A549 (cell line): Measurements from ENCODE around the gene ATG101. TPM values are rescaled to one million over a fixed set of nuclear protein-coding genes. Genes with fewer than 3 reads are reported as not detected.
A peak's percentile ranks its signal among the peaks of the same experiment; 100 is the strongest.

ENCODE experiments used
- ATAC-seq, 2 experiments: fragments of 200-7000 bp in 1 of 2; fragments of >200 bp in 1 of 2; cut with Nextera tagmentation in 1 of 2; cut with Tn5 transposase in 1 of 2; 3 replicates each; pipeline versions ENCODE4 v1.8.0 to v1.9.1; 2018 to 2020; ENCODE audit warnings: mild to moderate bottlenecking in 1 of 2, moderate library complexity in 1 of 2
- CTCF ChIA-PET: fragments of 300-600 bp; sonication (Branson Sonifier 250); formaldehyde crosslinking; extraction: SDS; loops from one replicate; lab custom pipeline; 2021; ENCODE audit warnings: antibody characterized with exemption, inconsistent platforms; lab: Yijun Ruan, JAX
- POLR2A ChIA-PET: fragments of 350-600 bp; formaldehyde crosslinking; extraction: SDS; loops from one replicate; lab custom pipeline; 2021; ENCODE audit warnings: antibody characterized with exemption, inconsistent platforms; lab: Yijun Ruan, JAX
- DNase-seq, 2 experiments: peaks; one replicate each; pipeline versions ENCODE4 v3.0.0 to v3.0.0-alpha.2; 2011 to 2016; ENCODE audit warnings: low read depth in 1 of 2, low spot score in 1 of 2
- FAIRE-seq: peaks from 2 replicates; lab custom pipeline; 2011; peaks lifted over from hg19 to GRCh38; lab: Jason Lieb, UNC
- H3K27ac ChIP-seq, 2 experiments: fragments of >200 bp; sonication (Bioruptor Twin); formaldehyde crosslinking; 3 replicates each; pipeline ENCODE4 v1.5.1; 2016 to 2017
- H3K4me1 ChIP-seq: fragments of >200 bp; sonication (Bioruptor Twin); formaldehyde crosslinking; 3 replicates; pipeline ENCODE4 v1.6.1; 2016
- H3K4me2 ChIP-seq: fragments of >200 bp; sonication (Bioruptor Twin); formaldehyde crosslinking; 3 replicates; pipeline ENCODE4 v1.6.1; 2016
- H3K4me3 ChIP-seq: fragments of >200 bp; sonication (Bioruptor Twin); formaldehyde crosslinking; 3 replicates; pipeline ENCODE4 v1.5.1; 2016
- H3K9me3 ChIP-seq: fragments of >200 bp; sonication (Bioruptor Twin); formaldehyde crosslinking; 3 replicates; pipeline ENCODE4 v1.6.1; 2016
- ATOH8 ChIP-seq: fragments of 250-450 bp; sonication (Bioruptor Pico); IDR thresholded peaks from 2 replicates; pipeline ENCODE4 v1.5.0; 2020; ENCODE audit warnings: low read depth, mild to moderate bottlenecking, moderate library complexity
- BCL3 ChIP-seq: fragments of >200 bp; sonication (Bioruptor Twin); formaldehyde crosslinking; IDR thresholded peaks from 3 replicates; pipeline ENCODE4 v1.6.1; 2016
- BHLHE40 ChIP-seq: IDR thresholded peaks from 2 replicates; pipeline ENCODE4 v1.6.1; 2012; ENCODE audit warnings: low read depth, low read length, inconsistent platforms
- CEBPB ChIP-seq, 2 experiments: fragments of >200 bp in 1 of 2; sonication (Bioruptor Twin) in 1 of 2; formaldehyde crosslinking in 1 of 2; IDR thresholded peaks; 2 replicates each; pipeline ENCODE4 v1.6.1; 2012 to 2016
- CTCF ChIP-seq: fragments of >200 bp; sonication (Bioruptor Twin); formaldehyde crosslinking; IDR thresholded peaks from 3 replicates; pipeline ENCODE4 v1.5.1; 2016
- EHF ChIP-seq: fragments of 250-450 bp; sonication (Bioruptor Pico); IDR thresholded peaks from 2 replicates; pipeline ENCODE4 v1.5.0; 2020; ENCODE audit warnings: mild to moderate bottlenecking
- ELK1 ChIP-seq: fragments of 150-350 bp; IDR thresholded peaks from 2 replicates; pipeline ENCODE4 v1.6.1; 2014; ENCODE audit warnings: low read depth, mild to moderate bottlenecking, low read length
- EP300 ChIP-seq, 2 experiments: fragments of >200 bp; sonication (Bioruptor Twin); formaldehyde crosslinking; IDR thresholded peaks; 2 replicates in 1 of 2; 3 replicates in 1 of 2; pipeline ENCODE4 v1.6.1; 2016 to 2017
- ESRRA ChIP-seq: fragments of 150-350 bp; IDR thresholded peaks from 2 replicates; pipeline ENCODE4 v1.6.1; 2014; ENCODE audit warnings: mild to moderate bottlenecking, low read length, borderline replicate concordance
- FOXS1 ChIP-seq: fragments of 250-450 bp; sonication (Bioruptor Pico); IDR thresholded peaks from 2 replicates; pipeline ENCODE4 v1.5.0; 2020; ENCODE audit warnings: mild to moderate bottlenecking, moderate library complexity
- GATA3 ChIP-seq: IDR thresholded peaks from 2 replicates; pipeline ENCODE4 v1.6.1; 2012; ENCODE audit warnings: borderline replicate concordance
- HMGXB4 ChIP-seq: fragments of 250-450 bp; sonication (Bioruptor Pico); IDR thresholded peaks from 2 replicates; pipeline ENCODE4 v1.5.0; 2021; ENCODE audit warnings: mild to moderate bottlenecking, moderate library complexity, borderline replicate concordance
- HOXA7 ChIP-seq: fragments of 250-450 bp; sonication (Bioruptor Pico); IDR thresholded peaks from 2 replicates; pipeline ENCODE4 v1.5.0; 2020; ENCODE audit warnings: mild to moderate bottlenecking, moderate library complexity
- HOXB13 ChIP-seq: fragments of 250-450 bp; sonication (Bioruptor Pico); IDR thresholded peaks from 2 replicates; pipeline ENCODE4 v1.5.0; 2020; ENCODE audit warnings: low read depth, mild to moderate bottlenecking, moderate library complexity
- JUN ChIP-seq, 2 experiments: fragments of >200 bp; sonication (Bioruptor Twin); formaldehyde crosslinking; IDR thresholded peaks; 2 replicates in 1 of 2; 3 replicates in 1 of 2; pipeline ENCODE4 v1.6.1; 2016 to 2017
- MAFK ChIP-seq: fragments of 450-650 bp; IDR thresholded peaks from 2 replicates; pipeline ENCODE4 v1.6.1; 2014; ENCODE audit not compliant: partially characterized antibody
- MAX ChIP-seq: IDR thresholded peaks from 2 replicates; pipeline ENCODE4 v1.6.1; 2012
- MYC ChIP-seq: IDR thresholded peaks from 2 replicates; pipeline ENCODE4 v1.6.1; 2012; ENCODE audit warnings: mild to moderate bottlenecking, inconsistent platforms, low read length, improper control_type of control experiment, borderline replicate concordance
- NFE2L2 ChIP-seq: fragments of 150-350 bp; conservative IDR thresholded peaks from 2 replicates; pipeline ENCODE4 v1.6.1; 2014; ENCODE audit warnings: low read length
- PBX3 ChIP-seq: IDR thresholded peaks from 2 replicates; pipeline ENCODE4 v1.6.1; 2012
- PHF8 ChIP-seq: fragments of 200-600 bp; sonication (generic); IDR thresholded peaks from 2 replicates; pipeline ENCODE4 v1.6.1; 2016; ENCODE audit warnings: low read depth, mild to moderate bottlenecking, antibody characterized with exemption, moderate library complexity, borderline replicate concordance
- POLR2A ChIP-seq: IDR thresholded peaks from 2 replicates; pipeline ENCODE4 v1.6.1; 2012; ENCODE audit warnings: mild to moderate bottlenecking, low read length
- RAD21 ChIP-seq, 2 experiments: fragments of >200 bp in 1 of 2; sonication (Bioruptor Twin) in 1 of 2; formaldehyde crosslinking in 1 of 2; IDR thresholded peaks in 1 of 2; conservative IDR thresholded peaks in 1 of 2; 2 replicates in 1 of 2; 3 replicates in 1 of 2; pipeline ENCODE4 v1.6.1; 2012 to 2018; ENCODE audit warnings: inconsistent platforms in 1 of 2
- RFX5 ChIP-seq: fragments of 450-650 bp; IDR thresholded peaks from 2 replicates; pipeline ENCODE4 v1.7.1; 2014; ENCODE audit warnings: antibody characterized with exemption, mild to moderate bottlenecking, moderate library complexity
- SMC3 ChIP-seq: fragments of >200 bp; sonication (Bioruptor Twin); formaldehyde crosslinking; IDR thresholded peaks from 3 replicates; pipeline ENCODE4 v1.6.1; 2018; ENCODE audit warnings: inconsistent platforms
- TP53 ChIP-seq: fragments of 250-450 bp; sonication (Bioruptor Pico); IDR thresholded peaks from 2 replicates; pipeline ENCODE4 v1.5.0; 2021; ENCODE audit warnings: mild to moderate bottlenecking, moderate library complexity
- USF2 ChIP-seq: fragments of 450-650 bp; IDR thresholded peaks from 2 replicates; pipeline ENCODE4 v1.6.1; 2014; ENCODE audit warnings: antibody characterized with exemption
- ZFP36 ChIP-seq: fragments of 450-650 bp; IDR thresholded peaks from 2 replicates; pipeline ENCODE4 v1.6.1; 2014; ENCODE audit warnings: borderline replicate concordance; ENCODE audit not compliant: partially characterized antibody
- WGBS: methylation state at CpG from one replicate; pipeline ENCODE4 v1.1.6; 2017; ENCODE audit errors: missing lambda C conversion rate; 5-methylcytosine and 5-hydroxymethylcytosine counted together
- polyA minus RNA-seq: library from RNA; depleted of rRNA, polyadenylated mRNA; stranded (reverse); fragments of >200 nt; gene quantifications from 2 replicates; pipeline ENCODE4 v1.2.3, GENCODE V29; 2011; rRNA and poly(A)+ RNA removed
- polyA plus RNA-seq, 4 experiments: library from polyadenylated mRNA; depleted of rRNA in 3 of 4; stranded (reverse); fragments of >200 nt; fragmentation: RNase III in 1 of 4; extraction: RNeasy Plus Mini Kit Qiagen cat#74134 plus additional on column Dnase treatment in 1 of 4; gene quantifications; 2 replicates in 3 of 4; 3 replicates in 1 of 4; pipeline ENCODE4 v1.2.3, GENCODE V29; 2011 to 2017

Gene ATG101
- 124 and 141 TPM in 2 replicates for polyA plus RNA-seq (2011; rRNA removed)
- 168 and 190 TPM in 2 replicates for polyA plus RNA-seq (2012; cell fraction: cytosol; rRNA removed)
- 140 and 145 TPM in 2 replicates for polyA plus RNA-seq (2012; cell fraction: nucleus; rRNA removed)
- polyA plus RNA-seq (2017; fragmentation: RNase III; extraction: RNeasy Plus Mini Kit Qiagen cat#74134 plus additional on column Dnase treatment), result 81.3 to 87.9 TPM (median 82.6 TPM) in 3 replicates
- 109 and 119 TPM in 2 replicates for polyA minus RNA-seq

GRCh38 chr12:52069327-52070184 is at the start of gene ATG101:
ATG101 (plus strand) TSS chr12:52069978; CDS start chr12:52073651, 3,673 bp downstream.
- no peaks in the 10 kb centered on the region for H3K9me3 ChIP-seq
- H3K4me3 ChIP-seq, result peak within 1 kb of the TSS; percentile 100
- H3K4me1 ChIP-seq, result peaks cover 16% of the 10 kb centered on the region
- H3K4me2 ChIP-seq, result peak within 1 kb of the TSS; percentile 96
- peak; percentile 93 to 95 for ATAC-seq
- DNase-seq, result peak; percentile 98
- H3K27ac ChIP-seq, result peak within 1 kb of the TSS; percentile 98 to 100
- ChIA-PET POLR2A (interaction anchor here (0.6 to 2.8 kb wide), 16 partner anchors 9 to 810 kb away, joined by 3 to 26 read pairs (median 4); partner anchors contain the start of gene NR4A1), CTCF (interaction anchor here (0.6 to 42.5 kb wide), 19 partner anchors 10 to 969 kb away, joined by 3 to 1730 read pairs (median 6); partner anchors contain the start of genes NR4A1 and SMIM41)
- WGBS, result 2% methylated on average over 30 of the region's 60 CpGs
- no peak for FAIRE-seq
- peak; percentile 31; the same call in 1 of the 2 replicates for TF ChIP-seq HMGXB4
- peak; percentile 91 for TF ChIP-seq MAX
- peak; percentile 19; the same call in 1 of the 2 replicates for TF ChIP-seq PBX3
- peak; percentile 92 for TF ChIP-seq POLR2A
- no peak for TF ChIP-seq USF2
- peak; percentile 42; the same call in 1 of the 2 replicates for TF ChIP-seq MYC
- TF ChIP-seq ELK1, result peak; percentile 59; the same call in 1 of the 2 replicates
- TF ChIP-seq HOXB13 (CRISPR knock-in tag), result no peak
- peak; percentile 62; the same call in 2 of the 3 replicates for TF ChIP-seq BCL3
- 0 out of 2 replicates have a peak, but pooled peaks have one; percentile 23 for TF ChIP-seq EHF (CRISPR knock-in tag)
- TF ChIP-seq CTCF, result peak; percentile 54
- no peak for TF ChIP-seq ESRRA
- TF ChIP-seq BHLHE40, result peak; percentile 91
- TF ChIP-seq GATA3, result peak; percentile 96
- TF ChIP-seq TP53 (CRISPR knock-in tag), result no peak
- TF ChIP-seq PHF8, result peak; percentile 91
- TF ChIP-seq HOXA7 (CRISPR knock-in tag), result no peak
- no peak for TF ChIP-seq ATOH8 (CRISPR knock-in tag)
- peak; percentile 33; the same call in 2 of the 3 replicates for TF ChIP-seq SMC3
- no peak for TF ChIP-seq EP300 (IDR thresholded peaks at IDR 0.05)
- no peak for TF ChIP-seq FOXS1
- no peak for TF ChIP-seq ZFP36
- TF ChIP-seq MAFK, result no peak
- TF ChIP-seq RAD21 (conservative IDR thresholded peaks at IDR 0.05 in 1 of 2, IDR thresholded peaks at IDR 0.05 in 1 of 2), result peak in 1 of 2 experiments; percentile 20; a peak in 3 of 5 replicates
- TF ChIP-seq RFX5, result peak; percentile 30; the same call in 1 of the 2 replicates
- no peak for TF ChIP-seq NFE2L2
- peak; percentile 83 to 91 for TF ChIP-seq JUN (IDR thresholded peaks at IDR 0.05)
- TF ChIP-seq CEBPB (IDR thresholded peaks at IDR 0.05), result no peak
